T-helper 17 cell (primary cell): Measurements from ENCODE around the gene NOXO1. TPM values are rescaled to one million over a fixed set of nuclear protein-coding genes. Genes with fewer than 3 reads are reported as not detected.
"Not testable (repeated sequence)": the region's sequence is repeated elsewhere in the genome, so short reads cannot be mapped to it uniquely, and the experiment has no call there.

ENCODE experiments used
- ATAC-seq: fragments of 150-1000 bp; cut with Tn5 transposase; 2 replicates; pipeline ENCODE4 v1.10.0; 2021; ENCODE audit warnings: mild to moderate bottlenecking, moderate library complexity
- DNase-seq, 3 donors: peaks; one replicate each; pipeline versions ENCODE4 v3.0.0 to v3.0.0-alpha.2; 2020 to 2021
- H3K9me3 ChIP-seq: one replicate; pipeline ENCODE4 v1.7.0; 2013; ENCODE audit warnings: low read length, mild to moderate bottlenecking; ENCODE audit not compliant: control insufficient read depth, poor library complexity, severe bottlenecking
- H3K27ac Mint-ChIP-seq: one replicate; pipeline ENCODE4 v1.8.0; 2022; ENCODE audit warnings: mild to moderate bottlenecking, moderate library complexity, mixed read lengths
- H3K27me3 Mint-ChIP-seq: one replicate; pipeline ENCODE4 v1.8.0; 2022; ENCODE audit warnings: mixed read lengths
- H3K36me3 Mint-ChIP-seq: one replicate; pipeline ENCODE4 v1.8.0; 2022; ENCODE audit warnings: low read depth, mixed read lengths
- H3K4me1 Mint-ChIP-seq: one replicate; pipeline ENCODE4 v1.8.0; 2022; ENCODE audit warnings: mild to moderate bottlenecking, mixed read lengths
- H3K4me3 Mint-ChIP-seq: one replicate; pipeline ENCODE4 v1.8.0; 2022; ENCODE audit warnings: mild to moderate bottlenecking, moderate library complexity, mixed read lengths
- total RNA-seq, 4 donors: library from RNA in 2 of 4; stranded (reverse) in 2 of 4; gene quantifications; one replicate each; pipeline ENCODE4 v1.2.3 and lab custom pipeline; 2022 to 2026

Gene NOXO1
- total RNA-seq, 2 donors from 2014 or later = 0.40 to 0.78 TPM

DNA sequence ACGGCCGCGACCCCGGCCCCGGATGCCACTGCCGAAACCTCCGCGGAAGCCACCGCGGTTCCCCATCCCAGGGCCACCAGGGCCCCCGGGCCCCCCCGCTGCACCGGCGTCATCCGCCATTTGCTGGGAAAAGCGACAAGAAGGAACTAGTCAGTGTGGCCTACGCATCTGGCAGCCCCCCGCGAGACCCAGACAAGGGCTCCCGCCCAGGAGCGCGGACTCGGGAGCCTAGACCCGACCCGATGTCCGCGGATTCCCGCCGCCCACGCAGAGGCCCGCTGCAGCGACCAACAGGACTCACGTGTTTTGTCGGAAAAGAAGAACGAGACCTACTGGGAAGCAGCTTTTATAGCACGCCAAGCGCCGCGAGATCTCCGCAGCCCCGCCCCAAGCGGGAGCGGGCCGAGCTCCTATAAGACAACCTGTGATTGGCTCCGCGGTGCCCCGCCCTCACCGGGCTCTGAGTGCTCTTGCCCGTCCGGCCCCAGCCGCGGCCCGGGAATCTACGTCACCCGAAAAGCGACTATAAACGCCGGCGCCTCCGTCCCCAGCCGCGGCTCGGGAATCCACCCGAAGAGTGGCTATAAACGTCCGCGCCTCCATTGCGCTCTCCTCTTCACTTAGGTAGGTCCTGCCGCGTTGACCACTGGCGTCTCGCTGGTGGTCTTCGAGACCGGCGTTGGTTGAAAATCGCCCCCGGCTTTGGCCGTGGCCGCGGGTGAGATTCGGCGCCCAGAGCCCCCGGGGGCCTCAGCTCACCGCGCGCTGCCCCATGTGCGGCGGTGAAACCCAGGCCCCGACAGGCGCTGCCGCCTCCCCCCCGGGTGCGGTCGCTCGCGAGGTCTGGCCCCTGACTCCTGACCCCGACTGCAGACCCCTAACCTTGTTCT, 16.5 kb downstream of the NOXO1 start, which contains the start of gene RPS2:
RPS2 (minus strand) TSS at position 321 of the 890 bp plus-strand sequence; CDS start at position 120, 201 bp downstream.
- H3K4me3 Mint-ChIP-seq = peak within 1 kb of the TSS; percentile 93
- ATAC-seq (peak; percentile 91), DNase-seq (peak; percentile 96 to 99 (median 98))
- H3K9me3 ChIP-seq = no peaks in the 10 kb centered on the region
- H3K36me3 Mint-ChIP-seq = peaks cover 4% of the 10 kb centered on the region
- peak within 1 kb of the TSS; percentile 98 for H3K27ac Mint-ChIP-seq
- no peaks in the 10 kb centered on the region for H3K27me3 Mint-ChIP-seq
- peaks cover 45% of the 10 kb centered on the region for H3K4me1 Mint-ChIP-seq

DNA sequence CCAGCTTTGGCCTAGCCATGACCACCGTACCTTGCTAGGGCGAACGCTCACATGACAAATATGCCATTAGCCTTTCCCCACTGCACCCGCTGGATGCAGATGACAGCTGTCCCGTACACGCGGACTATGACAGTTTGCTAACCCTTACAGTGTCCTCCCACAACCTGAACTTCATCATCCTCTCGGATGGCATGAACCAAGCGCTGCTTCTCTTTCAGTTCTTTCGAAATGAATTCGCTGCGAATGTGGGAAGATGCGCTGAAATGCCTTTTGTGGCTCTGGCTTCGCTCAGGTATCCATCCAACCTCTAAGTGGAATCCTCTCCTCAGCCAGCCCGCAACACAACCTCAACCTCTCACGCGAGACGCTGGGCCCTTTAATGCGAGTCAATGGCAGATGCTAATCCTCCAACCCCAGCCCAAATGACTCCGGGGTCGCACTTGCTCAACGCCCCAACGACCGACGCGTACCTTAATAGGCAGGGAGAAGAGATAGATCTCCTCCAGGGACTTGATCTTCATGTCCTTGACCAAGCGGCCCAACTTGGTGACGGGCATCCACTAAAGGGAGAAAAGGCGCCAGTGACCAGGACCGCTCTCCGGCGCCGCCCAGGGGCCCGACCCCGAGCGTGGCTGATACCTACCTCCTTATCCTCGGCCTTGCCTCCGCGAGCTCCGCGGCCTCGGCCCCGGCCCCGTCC, 17.3 kb downstream of the NOXO1 start:
- Mint-ChIP-seq H3K4me1 (peaks cover 45% of the 10 kb centered on the region), H3K27ac (peak overlapping the region; percentile 98), H3K27me3 (no peaks in the 10 kb centered on the region), H3K36me3 (peaks cover 4% of the 10 kb centered on the region), H3K4me3 (peak overlapping the region; percentile 93)
- DNase-seq = no peak
- ATAC-seq = peak; percentile 16
- H3K9me3 ChIP-seq = no peaks in the 10 kb centered on the region

DNA sequence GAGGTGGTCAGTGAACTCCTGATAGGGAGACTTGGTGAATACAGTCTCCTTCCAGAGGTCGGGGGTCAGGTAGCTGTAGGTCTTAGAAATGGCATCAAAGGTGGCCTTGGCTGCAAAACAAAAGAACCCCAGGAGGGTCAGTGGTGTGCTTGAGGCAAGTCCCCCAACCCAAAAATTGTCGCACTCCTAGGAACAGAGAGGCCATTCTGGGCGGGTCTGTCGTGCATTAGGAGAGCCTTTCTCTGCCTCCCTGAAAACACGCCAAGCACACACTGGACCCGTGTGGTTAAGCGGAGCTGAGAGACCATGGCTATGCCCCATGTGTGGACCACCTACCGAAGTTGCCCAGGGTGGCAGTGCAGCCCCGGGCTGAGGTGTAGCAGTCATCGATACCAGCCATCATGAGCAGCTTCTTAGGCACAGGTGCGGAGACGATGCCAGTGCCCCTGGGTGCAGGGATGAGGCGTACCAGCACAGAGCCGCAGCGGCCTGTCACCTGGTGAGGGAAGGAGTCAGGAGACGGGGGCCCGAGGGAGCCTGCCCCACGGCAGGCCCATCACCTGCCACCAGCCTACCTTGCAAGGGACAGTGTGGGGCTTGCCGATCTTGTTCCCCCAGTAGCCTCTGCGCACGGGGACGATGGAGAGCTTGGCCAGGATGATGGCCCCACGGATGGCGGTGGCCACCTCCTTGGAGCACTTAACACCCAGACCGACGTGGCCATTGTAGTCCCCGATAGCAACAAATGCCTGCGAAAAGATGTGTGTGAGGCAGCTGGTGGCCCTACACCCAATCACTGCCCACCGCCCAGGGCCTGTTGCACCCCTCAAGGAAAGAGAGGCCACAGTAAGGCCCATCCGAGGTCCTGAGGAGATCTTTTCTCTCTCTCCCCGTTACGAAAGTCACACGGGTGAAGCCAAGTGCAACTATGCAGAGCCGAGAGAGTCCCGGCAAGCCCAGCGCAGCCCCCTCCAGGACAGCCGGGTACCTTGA, 18.8 kb downstream of the NOXO1 start:
- H3K4me1 Mint-ChIP-seq = peaks cover 43% of the 10 kb centered on the region
- DNase-seq = not testable (repeated sequence)
- peak overlapping the region; percentile 93 for H3K4me3 Mint-ChIP-seq

DNA sequence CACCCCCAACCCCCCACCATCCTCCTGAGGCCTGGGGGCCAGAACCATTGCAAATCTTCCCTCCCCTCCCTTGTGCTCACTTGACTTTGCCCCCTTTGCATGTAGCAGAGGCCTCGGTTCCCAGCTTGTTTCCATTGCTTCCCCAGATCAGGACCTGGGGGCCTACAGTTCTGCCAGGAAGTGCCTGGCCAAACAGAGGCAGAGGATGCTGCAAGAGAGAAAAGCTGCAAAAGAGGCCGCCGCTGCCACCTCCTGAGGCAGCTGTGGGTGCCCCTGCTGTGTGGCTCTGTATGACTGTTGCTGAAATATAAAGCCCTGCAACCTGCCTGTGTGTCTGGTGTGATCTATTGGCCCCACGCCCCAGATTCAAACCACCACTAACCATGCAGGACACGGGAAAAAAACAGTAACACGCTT, 19.6 kb downstream of the NOXO1 start:
- Mint-ChIP-seq H3K27ac (peak overlapping the region; percentile 98), H3K4me1 (peaks cover 40% of the 10 kb centered on the region), H3K4me3 (peak overlapping the region; percentile 96), H3K27me3 (no peaks in the 10 kb centered on the region), H3K36me3 (peaks cover 4% of the 10 kb centered on the region)
- ATAC-seq (no peak), DNase-seq (no peak)
- no peaks in the 10 kb centered on the region for H3K9me3 ChIP-seq

More for the DNA sequence above, 18.8 kb downstream of the NOXO1 start:
- not testable (repeated sequence) for ATAC-seq, H3K9me3 ChIP-seq, H3K27me3 Mint-ChIP-seq, H3K36me3 Mint-ChIP-seq
- H3K27ac Mint-ChIP-seq = peak overlapping the region; percentile 98

DNA sequence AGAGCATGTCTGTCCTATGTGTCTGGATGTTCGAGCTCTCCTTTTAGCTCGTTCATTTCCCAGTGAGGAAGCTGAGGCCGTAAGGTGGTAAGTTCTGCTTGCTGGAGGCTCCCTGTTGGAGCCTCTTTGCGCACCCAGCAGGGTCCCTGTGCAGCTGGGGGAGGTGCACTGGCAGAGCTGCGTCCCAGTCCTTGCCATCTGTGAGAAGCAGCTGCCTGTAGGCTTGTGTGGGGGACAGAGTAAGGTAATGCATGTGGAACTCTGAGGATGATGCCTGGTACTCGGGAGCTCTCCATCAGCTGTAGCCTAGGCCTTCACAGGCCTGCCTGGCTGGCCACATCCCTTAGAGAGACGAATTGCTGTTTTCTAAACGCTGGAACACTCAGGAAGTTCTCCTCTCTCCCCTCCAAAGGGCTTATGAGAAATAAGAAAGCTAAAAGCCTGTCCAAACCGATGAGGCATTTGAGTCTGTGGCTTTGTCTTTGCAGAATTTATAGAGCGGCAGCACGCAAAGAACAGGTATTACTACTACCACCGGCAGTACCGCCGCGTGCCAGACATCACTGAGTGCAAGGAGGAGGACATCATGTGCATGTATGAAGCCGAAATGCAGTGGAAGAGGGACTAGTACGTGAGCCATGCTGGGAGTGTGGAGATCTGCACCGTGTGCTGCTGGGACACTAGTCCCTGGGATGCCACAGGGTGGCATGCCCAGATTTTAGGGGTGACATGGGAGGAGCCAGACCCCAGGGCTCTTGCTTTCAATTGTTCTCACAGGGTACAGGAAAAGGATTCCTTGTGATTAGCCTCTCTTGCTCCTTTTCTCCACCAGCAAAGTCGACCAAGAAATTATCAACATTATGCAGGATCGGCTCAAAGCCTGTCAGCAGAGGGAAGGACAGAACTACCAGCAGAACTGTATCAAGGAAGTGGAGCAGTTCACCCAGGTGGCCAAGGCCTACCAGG, 20.3 kb downstream of the NOXO1 start:
- no peak for ATAC-seq
- Mint-ChIP-seq H3K4me3 (peak overlapping the region; percentile 96), H3K36me3 (peaks cover 4% of the 10 kb centered on the region), H3K4me1 (peaks cover 40% of the 10 kb centered on the region), H3K27ac (peak overlapping the region; percentile 98), H3K27me3 (no peaks in the 10 kb centered on the region)
- no peaks in the 10 kb centered on the region for H3K9me3 ChIP-seq
- no peak for DNase-seq

DNA sequence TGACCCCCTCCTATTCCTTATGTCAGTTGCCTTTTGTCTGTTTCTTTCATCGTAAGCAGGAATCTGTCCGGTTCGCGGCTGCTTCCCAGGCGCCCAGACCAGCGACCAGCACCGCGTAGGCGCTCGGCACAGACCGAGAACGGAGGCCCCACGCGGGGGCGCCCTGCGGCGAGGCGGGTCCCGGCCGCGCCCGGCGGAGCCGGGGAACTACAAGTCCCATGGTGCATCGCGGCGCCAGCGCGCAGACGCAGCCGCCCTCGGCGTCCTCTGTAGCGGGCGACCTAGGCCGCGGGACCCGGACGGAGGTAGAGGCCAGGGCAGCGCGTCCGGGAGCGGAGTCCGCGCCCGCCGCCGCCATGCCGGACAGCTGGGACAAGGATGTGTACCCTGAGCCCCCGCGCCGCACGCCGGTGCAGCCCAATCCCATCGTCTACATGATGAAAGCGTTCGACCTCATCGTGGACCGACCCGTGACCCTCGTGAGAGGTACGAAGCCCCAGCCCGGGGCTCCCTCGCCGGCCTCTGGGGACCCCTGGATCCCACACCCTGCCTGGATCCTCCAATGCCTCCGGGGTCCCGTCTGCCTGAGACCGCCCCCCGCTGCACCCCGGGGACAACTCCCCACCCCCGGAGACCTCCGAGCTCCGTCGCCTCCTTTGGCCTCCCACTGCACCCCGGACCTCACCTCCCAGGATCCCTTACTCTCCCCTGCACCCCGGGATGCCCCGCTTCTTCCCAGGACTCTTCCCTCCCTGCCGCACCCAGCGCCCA, 21.8 kb downstream of the NOXO1 start, which contains the start of gene NDUFB10:
NDUFB10 (plus strand) TSS at position 270 of the 771 bp plus-strand sequence; CDS start at position 357, 87 bp downstream.
- Mint-ChIP-seq H3K4me3 (peak within 1 kb of the TSS; percentile 96), H3K36me3 (peaks cover 4% of the 10 kb centered on the region), H3K4me1 (peaks cover 28% of the 10 kb centered on the region), H3K27me3 (no peaks in the 10 kb centered on the region), H3K27ac (peak within 1 kb of the TSS; percentile 98)
- ATAC-seq (peak; percentile 89), DNase-seq (peak; percentile 86 to 94 (median 92))
- H3K9me3 ChIP-seq = no peaks in the 10 kb centered on the region

DNA sequence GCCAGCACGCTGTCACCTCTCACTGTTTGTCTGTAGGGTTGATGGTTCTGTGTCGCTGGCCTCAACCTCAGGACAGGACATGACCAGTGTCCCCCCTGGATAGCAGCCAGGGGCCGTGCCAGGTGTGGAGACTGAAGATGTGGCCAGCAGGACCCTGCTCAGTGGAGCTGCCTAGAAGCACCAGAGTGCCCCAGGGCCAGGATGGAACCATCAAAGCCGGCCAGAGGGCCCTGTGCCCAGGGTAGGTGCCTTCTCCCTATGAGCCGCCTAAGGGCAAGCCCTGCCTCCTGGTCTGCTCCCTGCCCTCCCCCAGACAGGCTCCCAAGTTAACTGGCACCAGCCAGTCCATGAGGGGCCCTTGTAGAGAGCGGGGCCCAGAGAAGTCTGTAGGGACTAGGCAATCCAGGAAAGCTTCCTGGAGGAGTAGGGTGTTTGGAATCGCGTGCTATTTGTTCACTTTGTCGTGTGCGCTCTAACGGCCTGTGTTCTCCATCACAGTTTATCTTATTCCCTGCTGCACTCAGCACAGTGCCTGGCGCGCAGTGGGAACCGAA, 22.5 kb downstream of the NOXO1 start:
- no peaks in the 10 kb centered on the region for H3K9me3 ChIP-seq
- peak overlapping the region; percentile 96 for H3K4me3 Mint-ChIP-seq
- H3K27ac Mint-ChIP-seq = peak overlapping the region; percentile 98
- DNase-seq (no peak), ATAC-seq (no peak)
- peaks cover 24% of the 10 kb centered on the region for H3K4me1 Mint-ChIP-seq
- peaks cover 3% of the 10 kb centered on the region for H3K36me3 Mint-ChIP-seq
- H3K27me3 Mint-ChIP-seq = no peaks in the 10 kb centered on the region

DNA sequence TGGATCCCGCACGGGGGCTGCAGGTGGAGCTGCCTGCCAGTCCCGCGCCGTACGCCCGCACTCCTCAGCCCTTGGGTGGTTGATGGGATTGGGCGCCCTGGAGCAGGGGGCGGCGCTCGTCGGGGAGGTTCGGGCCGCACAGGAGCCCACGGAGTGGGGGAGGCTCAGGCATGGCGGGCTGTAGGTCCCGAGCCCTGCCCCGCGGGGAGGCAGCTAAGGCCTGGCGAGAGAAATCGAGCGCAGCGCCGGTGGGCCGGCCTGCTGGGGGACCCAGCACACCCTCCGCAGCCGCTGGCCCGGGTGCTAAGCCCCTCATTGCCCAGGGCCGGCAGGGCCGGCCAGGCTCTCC, 23.2 kb downstream of the NOXO1 start:
- not testable (repeated sequence) for H3K36me3 Mint-ChIP-seq, DNase-seq, ATAC-seq

DNA sequence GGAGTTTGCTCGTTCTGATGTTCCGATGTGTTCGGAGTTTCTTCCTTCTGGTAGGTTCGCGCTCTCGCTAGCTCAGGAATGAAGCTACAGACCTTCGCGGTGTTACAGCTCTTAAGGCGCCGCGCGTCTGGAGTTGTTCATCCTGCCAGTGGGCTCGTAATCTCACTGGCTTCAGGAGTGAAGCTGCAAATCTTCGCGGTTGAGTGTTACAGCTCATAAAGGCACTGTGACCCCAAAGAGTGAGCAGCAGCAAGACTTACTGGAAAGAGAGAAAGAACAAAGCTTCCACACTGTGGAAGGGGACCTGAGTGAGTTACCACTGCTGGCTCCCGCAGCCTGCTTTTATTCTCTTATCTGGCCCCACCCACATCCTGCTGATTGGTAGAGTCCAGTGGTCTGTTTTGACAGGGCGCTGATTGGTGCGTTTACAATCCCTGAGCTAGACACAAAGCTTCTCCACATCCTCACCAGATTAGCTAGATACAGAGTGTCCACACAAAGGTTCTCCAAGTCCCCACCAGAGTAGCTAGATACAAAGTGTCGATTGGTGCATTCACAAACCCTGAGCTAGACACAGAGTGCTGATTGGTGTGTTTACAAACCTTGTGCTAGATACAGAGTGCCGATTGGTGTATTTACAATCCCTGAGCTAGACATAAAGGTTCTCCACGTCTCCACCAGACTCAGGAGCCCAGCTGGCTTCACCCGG, 23.7 kb downstream of the NOXO1 start:
- H3K27me3 Mint-ChIP-seq, H3K4me3 Mint-ChIP-seq, DNase-seq, H3K36me3 Mint-ChIP-seq, ATAC-seq, H3K27ac Mint-ChIP-seq, H3K9me3 ChIP-seq: not testable (repeated sequence)
- peaks cover 17% of the 10 kb centered on the region for H3K4me1 Mint-ChIP-seq

More for the DNA sequence above, 23.2 kb downstream of the NOXO1 start:
- H3K27ac Mint-ChIP-seq, H3K27me3 Mint-ChIP-seq, H3K4me3 Mint-ChIP-seq, H3K9me3 ChIP-seq: not testable (repeated sequence)
- H3K4me1 Mint-ChIP-seq = peaks cover 19% of the 10 kb centered on the region

DNA sequence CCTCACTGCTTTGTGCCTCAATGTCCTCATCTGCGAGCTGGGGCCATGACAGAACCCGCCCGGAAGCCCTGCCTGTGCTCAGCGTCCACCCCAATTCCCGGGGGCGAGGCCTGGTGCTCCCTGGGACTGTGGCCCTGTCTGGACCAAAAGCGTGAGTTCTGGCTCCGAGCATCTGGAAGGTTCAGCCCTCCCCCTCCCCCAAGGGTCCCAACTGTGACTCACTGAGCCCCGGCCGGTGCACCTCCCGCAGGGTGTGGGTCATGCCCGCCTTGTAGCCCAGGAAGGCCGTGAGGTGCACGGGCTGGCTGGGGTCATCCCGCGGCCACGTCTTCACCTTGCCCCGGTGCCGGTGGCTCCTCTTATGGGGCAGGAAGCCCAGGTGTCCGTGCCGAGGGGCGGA, 27.5 kb downstream of the NOXO1 start:
- Mint-ChIP-seq H3K4me1 (no peaks in the 10 kb centered on the region), H3K27me3 (peaks cover 5% of the 10 kb centered on the region), H3K36me3 (peaks cover 2% of the 10 kb centered on the region), H3K27ac (no peak overlapping the region), H3K4me3 (no peak overlapping the region)
- no peak for DNase-seq
- no peaks in the 10 kb centered on the region for H3K9me3 ChIP-seq
- ATAC-seq = no peak
